ENCODE measurements around the gene EDC3.

The EDC3 gene

GRCh38 chr15:74592222-74592621 is 103.6 kb downstream of the EDC3 start:
- no peak overlapping the region for H3K4me3 ChIP-seq (ENCODE audit: low read depth in 1 of 5, low read length in 5 of 5)
- no peaks in the 10 kb centered on the region for H3K27me3 ChIP-seq (ENCODE audit: control insufficient read depth in 5 of 5, insufficient read depth in 4 of 5, low read length in 5 of 5)
- no peak overlapping the region for H3K9ac ChIP-seq (ENCODE audit: low read length in 5 of 5)
- H3K4me1 ChIP-seq (ENCODE audit: control insufficient read depth in 5 of 5, insufficient read depth in 5 of 5, low read length in 5 of 5) = peaks cover 4 to 23% (median 14%) of the 10 kb centered on the region in 5 donors
- no peaks in the 10 kb centered on the region for H3K9me3 ChIP-seq (ENCODE audit: control insufficient read depth in 5 of 5, low read length in 5 of 5)
- H3K27ac ChIP-seq (ENCODE audit: low read depth, low read length) = no peak overlapping the region
- H3K36me3 ChIP-seq (ENCODE audit: control insufficient read depth in 5 of 5, insufficient read depth in 5 of 5, low read length in 5 of 5) = peaks cover 0 to 51% (median 28%) of the 10 kb centered on the region in 5 donors

- Histone ChIP-seq H3K9ac (ENCODE audit: low read length in 5 of 5) (no peak overlapping the region), H3K36me3 (ENCODE audit: control insufficient read depth in 5 of 5, insufficient read depth in 5 of 5, low read length in 5 of 5) (peaks cover 0 to 51% (median 29%) of the 10 kb centered on the region in 5 donors), H3K27me3 (ENCODE audit: control insufficient read depth in 5 of 5, insufficient read depth in 4 of 5, low read length in 5 of 5) (no peaks in the 10 kb centered on the region), H3K27ac (ENCODE audit: low read depth, low read length) (no peak overlapping the region), H3K4me3 (ENCODE audit: low read depth in 1 of 5, low read length in 5 of 5) (no peak overlapping the region), H3K4me1 (ENCODE audit: control insufficient read depth in 5 of 5, insufficient read depth in 5 of 5, low read length in 5 of 5) (peaks cover 4 to 23% (median 14%) of the 10 kb centered on the region in 5 donors), H3K9me3 (ENCODE audit: control insufficient read depth in 5 of 5, low read length in 5 of 5) (no peaks in the 10 kb centered on the region)
Observed at GRCh38 chr15:74589826-74590225, 106.0 kb downstream of the EDC3 start.

GRCh38 chr15:74585857-74586256 is 110.0 kb downstream of the EDC3 start:
- Histone ChIP-seq H3K9me3 (ENCODE audit: control insufficient read depth in 5 of 5, low read length in 5 of 5) (no peaks in the 10 kb centered on the region), H3K27me3 (ENCODE audit: control insufficient read depth in 5 of 5, insufficient read depth in 4 of 5, low read length in 5 of 5) (no peaks in the 10 kb centered on the region), H3K4me1 (ENCODE audit: control insufficient read depth in 5 of 5, insufficient read depth in 5 of 5, low read length in 5 of 5) (peaks cover 4 to 20% (median 14%) of the 10 kb centered on the region in 5 donors), H3K4me3 (ENCODE audit: low read depth in 1 of 5, low read length in 5 of 5) (no peak overlapping the region), H3K27ac (ENCODE audit: low read depth, low read length) (no peak overlapping the region), H3K9ac (ENCODE audit: low read length in 5 of 5) (no peak overlapping the region), H3K36me3 (ENCODE audit: control insufficient read depth in 5 of 5, insufficient read depth in 5 of 5, low read length in 5 of 5) (peaks cover 4 to 17% (median 17%) of the 10 kb centered on the region in 5 donors)

GRCh38 chr15:74585191-74585590 is 110.6 kb downstream of the EDC3 start:
- Histone ChIP-seq H3K4me1 (ENCODE audit: control insufficient read depth in 5 of 5, insufficient read depth in 5 of 5, low read length in 5 of 5) (peaks cover 2 to 19% (median 14%) of the 10 kb centered on the region in 5 donors), H3K36me3 (ENCODE audit: control insufficient read depth in 5 of 5, insufficient read depth in 5 of 5, low read length in 5 of 5) (peaks cover 4 to 19% (median 12%) of the 10 kb centered on the region in 5 donors), H3K4me3 (ENCODE audit: low read depth in 1 of 5, low read length in 5 of 5) (no peak overlapping the region), H3K27me3 (ENCODE audit: control insufficient read depth in 5 of 5, insufficient read depth in 4 of 5, low read length in 5 of 5) (no peaks in the 10 kb centered on the region), H3K9me3 (ENCODE audit: control insufficient read depth in 5 of 5, low read length in 5 of 5) (no peaks in the 10 kb centered on the region), H3K9ac (ENCODE audit: low read length in 5 of 5) (no peak overlapping the region), H3K27ac (ENCODE audit: low read depth, low read length) (no peak overlapping the region)

- Histone ChIP-seq H3K9ac (ENCODE audit: low read length in 5 of 5) (no peak overlapping the region), H3K4me3 (ENCODE audit: low read depth in 1 of 5, low read length in 5 of 5) (no peak overlapping the region), H3K27ac (ENCODE audit: low read depth, low read length) (no peak overlapping the region), H3K4me1 (ENCODE audit: control insufficient read depth in 5 of 5, insufficient read depth in 5 of 5, low read length in 5 of 5) (peaks cover 2 to 16% (median 14%) of the 10 kb centered on the region in 5 donors), H3K36me3 (ENCODE audit: control insufficient read depth in 5 of 5, insufficient read depth in 5 of 5, low read length in 5 of 5) (peaks cover 4 to 20% (median 12%) of the 10 kb centered on the region in 5 donors), H3K9me3 (ENCODE audit: control insufficient read depth in 5 of 5, low read length in 5 of 5) (no peaks in the 10 kb centered on the region), H3K27me3 (ENCODE audit: control insufficient read depth in 5 of 5, insufficient read depth in 4 of 5, low read length in 5 of 5) (no peaks in the 10 kb centered on the region)
Observed at GRCh38 chr15:74584779-74585178, 111.0 kb downstream of the EDC3 start.

- H3K4me1 ChIP-seq (ENCODE audit: control insufficient read depth in 5 of 5, insufficient read depth in 5 of 5, low read length in 5 of 5) = peaks cover 2 to 11% (median 9%) of the 10 kb centered on the region in 5 donors
- H3K4me3 ChIP-seq (ENCODE audit: low read depth in 1 of 5, low read length in 5 of 5) = no peak overlapping the region
- no peak overlapping the region for H3K27ac ChIP-seq (ENCODE audit: low read depth, low read length)
- no peaks in the 10 kb centered on the region for H3K9me3 ChIP-seq (ENCODE audit: control insufficient read depth in 5 of 5, low read length in 5 of 5)
- no peak overlapping the region for H3K9ac ChIP-seq (ENCODE audit: low read length in 5 of 5)
- H3K36me3 ChIP-seq (ENCODE audit: control insufficient read depth in 5 of 5, insufficient read depth in 5 of 5, low read length in 5 of 5) = peaks cover 4 to 21% (median 12%) of the 10 kb centered on the region in 5 donors
- H3K27me3 ChIP-seq (ENCODE audit: control insufficient read depth in 5 of 5, insufficient read depth in 4 of 5, low read length in 5 of 5) = no peaks in the 10 kb centered on the region
Observed at GRCh38 chr15:74584204-74584603, 111.6 kb downstream of the EDC3 start.
